GM18520 (cell line): ENCODE measurements around the gene TTC7B.
"Not testable (repeated sequence)": the region's sequence is repeated elsewhere in the genome, so short reads cannot be mapped to it uniquely, and the experiment has no call there.

Source experiments
- ATAC-seq: cut with Tn5 transposase; IDR thresholded peaks from one replicate; pipeline ENCODE4 v1.9.1; 2021; ENCODE audit not compliant: unreplicated experiment

Gene TTC7B

DNA sequence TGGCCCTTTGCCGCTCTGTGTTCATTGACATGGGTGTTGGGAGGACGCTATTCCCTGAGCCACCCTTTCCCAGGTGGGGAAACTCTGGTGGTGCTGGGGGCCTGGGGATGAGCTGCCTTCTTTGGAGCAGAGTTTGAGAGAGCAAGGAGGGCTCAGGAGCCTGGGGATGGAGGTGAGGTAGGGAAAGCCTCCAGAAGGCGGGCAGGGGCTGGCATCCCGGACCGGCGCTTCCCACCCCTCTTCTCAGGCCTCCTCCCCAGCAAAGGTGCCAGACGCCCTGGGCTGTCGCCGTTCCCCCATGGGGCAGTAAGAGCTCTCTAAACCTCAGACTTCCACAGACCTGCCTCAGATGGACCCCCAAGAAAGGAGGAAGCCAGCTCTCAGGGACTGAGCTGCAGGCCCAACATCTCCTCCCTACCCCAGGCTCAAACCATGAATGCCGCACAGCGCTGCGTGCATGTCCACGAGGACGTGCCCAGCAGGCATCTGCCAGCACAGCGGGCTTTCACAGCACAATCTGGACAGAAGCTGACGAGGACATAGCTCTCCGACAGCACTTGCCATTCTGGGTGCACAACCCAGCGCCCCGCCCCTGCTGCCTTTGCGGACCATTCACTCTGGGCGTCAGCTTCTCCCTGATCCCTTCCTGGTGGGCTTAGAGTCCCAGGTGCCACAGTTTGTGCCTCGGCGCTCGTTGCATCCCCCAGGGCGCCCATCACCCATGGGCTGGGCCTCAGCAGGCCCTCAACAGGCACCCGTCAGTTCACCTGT is 14.9 kb upstream of the TTC7B start:
- ATAC-seq: no peak

DNA sequence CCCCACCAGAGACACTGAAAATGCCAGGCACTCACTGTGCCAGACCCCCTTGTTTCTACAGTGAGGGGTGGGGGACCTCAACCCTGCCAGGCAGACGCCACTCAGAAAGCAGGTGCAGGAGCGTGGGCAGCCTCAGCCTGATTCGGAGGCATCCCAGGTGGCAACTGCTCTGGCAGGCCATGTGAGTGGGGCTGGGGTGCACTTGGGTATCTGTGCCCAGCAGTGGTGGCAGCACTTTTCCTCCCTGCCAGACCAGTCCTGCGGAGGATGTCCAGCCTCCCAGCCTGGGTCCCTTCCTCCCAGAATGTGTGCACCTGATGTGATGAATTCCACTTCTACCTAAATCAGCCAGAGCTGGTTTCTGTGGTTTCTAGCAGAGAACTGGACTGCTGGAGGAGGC is 13.4 kb upstream of the TTC7B start:
- no peak for ATAC-seq

DNA sequence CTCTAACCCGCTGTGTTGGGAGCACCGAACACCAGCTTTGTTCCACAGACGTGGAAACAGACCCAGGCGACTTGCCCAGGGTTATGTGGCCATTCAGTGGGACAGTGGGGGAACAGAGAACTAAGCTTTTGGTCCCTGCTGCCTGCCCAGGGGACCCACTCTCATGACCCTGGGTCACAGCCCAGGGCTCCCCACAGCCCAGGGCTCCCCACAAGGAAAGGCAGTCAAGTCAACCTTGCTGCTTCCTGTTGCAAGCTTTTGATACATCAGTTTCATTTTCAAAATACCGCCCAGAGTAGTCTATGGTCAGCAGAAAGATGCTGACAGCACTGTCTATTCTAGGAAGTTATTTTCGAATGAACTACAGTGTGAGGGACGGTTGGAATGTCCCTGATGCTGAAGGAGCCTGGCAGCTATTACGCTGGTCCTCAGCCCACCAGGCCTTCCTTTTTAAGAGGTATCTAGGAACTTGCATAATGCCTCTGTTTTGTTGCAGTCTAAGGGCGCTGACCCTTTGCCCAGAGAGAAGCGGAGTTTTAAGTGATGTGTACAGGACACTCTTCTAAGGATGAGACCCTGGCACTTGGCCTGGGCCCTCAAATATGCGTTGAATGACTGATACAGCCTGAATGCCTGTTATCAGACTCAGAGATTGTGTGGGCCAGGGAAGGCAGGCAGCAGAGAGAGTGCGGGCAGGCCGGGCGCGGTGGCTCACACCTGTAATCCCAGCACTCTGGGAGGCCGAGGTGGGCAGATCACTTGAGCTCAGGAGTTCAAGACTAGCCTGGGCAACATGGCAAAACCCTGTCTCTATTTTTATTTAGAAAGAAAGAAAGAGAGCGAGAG is 12.6 kb upstream of the TTC7B start:
- no peak for ATAC-seq

DNA sequence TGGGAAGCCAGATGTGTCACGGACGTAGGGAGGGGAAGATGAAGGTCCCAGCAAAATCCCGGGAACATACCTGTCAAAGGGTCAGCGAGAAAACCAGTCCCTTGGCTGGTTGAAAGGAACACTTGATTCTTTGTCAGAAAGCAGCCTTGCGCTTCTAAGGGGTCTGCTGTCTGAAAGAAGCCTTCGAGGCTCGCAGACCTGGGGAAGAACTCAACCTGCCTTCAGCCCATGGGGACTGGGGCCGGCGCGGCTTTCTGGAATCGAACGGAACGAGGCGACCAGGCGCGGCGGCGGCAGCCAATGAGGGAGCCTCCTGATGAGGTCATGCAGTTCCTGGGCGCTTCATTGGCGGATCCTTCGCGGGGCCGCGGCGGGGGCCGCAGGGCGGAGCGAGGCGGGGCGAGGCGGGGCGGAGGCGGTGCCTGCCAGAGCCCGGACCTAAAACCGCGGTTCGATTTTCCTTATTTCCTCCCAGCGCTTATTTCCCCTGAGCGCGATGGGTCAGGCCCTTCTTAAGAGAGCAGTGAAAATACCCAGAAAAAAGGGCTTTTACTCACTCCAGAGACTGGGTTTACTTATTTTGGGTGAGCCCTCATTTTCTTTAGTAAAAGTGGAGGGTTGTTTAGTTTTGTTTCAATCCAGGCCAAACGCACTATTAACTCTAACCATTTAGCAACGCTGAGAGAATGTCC is 11.8 kb upstream of the TTC7B start:
- peak; percentile 96 for ATAC-seq

DNA sequence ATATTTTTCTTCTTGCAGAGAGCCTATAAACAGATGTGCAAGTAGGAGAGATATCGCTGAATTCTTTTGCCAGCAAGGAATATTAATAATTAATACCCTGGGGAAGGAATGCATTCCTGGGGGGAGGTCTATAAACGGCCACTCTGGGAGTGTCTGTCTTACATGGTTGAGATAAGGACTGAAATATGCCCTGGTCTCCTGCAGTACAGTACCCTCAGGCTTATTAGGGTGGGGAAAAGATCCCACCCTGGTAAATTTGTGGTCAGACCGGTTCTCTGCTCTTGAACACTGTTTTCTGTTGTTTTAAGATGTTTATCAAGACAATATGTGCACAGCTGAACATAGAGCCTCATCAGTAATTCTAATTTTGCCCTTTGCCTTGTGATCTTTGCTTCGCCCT is 7.3 kb upstream of the TTC7B start:
- not testable (repeated sequence) for ATAC-seq

DNA sequence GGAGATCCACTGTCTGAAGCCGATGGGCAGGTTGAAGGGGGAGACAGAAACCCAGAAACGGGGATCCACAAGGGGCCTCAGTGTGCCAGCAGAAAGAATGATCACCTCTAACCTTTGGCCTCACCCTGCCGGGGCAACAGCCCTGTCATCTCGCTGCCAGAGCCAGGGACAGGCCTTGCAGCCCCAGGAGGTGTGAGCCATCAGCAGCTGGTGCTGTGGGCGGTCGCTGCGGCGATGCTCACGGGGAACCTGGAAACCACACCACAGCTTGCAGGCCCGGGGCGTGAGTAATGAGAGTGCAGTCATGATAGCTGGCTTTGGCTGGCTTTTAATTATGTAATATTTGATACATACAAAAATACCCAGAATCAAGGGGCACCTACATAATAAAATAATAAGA is 4.7 kb upstream of the TTC7B start:
- ATAC-seq: peak; percentile 93

DNA sequence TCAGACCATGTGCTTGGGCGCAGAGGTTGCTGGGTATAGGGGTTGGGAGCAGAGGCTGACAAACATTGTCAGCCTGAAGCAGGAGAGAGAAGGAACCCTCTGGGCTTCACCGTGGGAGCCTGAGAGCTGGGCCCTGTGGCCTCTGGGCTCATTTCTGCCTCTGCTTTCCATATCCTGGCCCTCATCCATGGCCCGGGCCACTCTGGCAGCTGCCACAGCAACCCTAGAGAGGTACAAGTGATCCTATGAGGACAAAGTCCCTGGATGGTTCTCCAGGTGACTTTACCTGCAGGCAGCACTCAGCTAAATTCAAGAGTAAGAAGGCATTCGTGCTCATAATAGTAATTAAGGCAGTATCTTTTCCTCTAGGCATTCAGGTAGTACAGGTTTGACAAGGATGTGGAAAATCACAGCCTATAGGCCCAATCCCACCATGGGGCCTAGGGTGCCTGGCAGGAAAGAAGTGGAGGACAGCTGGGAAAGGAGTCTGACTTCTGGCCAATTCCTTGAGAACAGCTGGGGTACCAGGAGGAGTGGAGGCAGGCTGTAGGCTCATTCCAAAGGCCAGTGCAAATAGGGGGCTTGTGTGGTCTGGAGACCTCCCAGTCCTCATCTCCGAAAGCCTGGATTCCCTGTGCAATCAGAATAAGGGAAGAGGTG is 3.6 kb upstream of the TTC7B start:
- ATAC-seq: no peak

DNA sequence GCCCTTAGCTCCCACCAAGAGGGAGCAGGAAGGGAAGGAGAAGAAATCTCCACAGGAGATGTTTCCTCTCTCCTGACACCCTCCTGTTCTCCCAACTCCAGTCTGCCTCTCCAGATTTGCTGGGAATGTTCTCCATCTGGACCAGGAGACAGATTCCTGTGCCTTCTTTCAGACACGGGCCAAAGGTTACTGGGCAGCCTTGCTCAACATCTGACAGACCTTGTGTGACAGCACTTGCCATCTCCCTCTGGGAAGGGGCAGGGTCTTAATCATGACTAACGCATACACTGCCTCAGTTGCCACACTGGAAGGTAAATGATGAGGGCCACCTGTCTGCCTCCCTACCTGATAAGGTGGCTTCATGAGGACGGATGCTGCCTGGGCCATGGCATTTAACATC is 2.5 kb upstream of the TTC7B start:
- no peak for ATAC-seq

DNA sequence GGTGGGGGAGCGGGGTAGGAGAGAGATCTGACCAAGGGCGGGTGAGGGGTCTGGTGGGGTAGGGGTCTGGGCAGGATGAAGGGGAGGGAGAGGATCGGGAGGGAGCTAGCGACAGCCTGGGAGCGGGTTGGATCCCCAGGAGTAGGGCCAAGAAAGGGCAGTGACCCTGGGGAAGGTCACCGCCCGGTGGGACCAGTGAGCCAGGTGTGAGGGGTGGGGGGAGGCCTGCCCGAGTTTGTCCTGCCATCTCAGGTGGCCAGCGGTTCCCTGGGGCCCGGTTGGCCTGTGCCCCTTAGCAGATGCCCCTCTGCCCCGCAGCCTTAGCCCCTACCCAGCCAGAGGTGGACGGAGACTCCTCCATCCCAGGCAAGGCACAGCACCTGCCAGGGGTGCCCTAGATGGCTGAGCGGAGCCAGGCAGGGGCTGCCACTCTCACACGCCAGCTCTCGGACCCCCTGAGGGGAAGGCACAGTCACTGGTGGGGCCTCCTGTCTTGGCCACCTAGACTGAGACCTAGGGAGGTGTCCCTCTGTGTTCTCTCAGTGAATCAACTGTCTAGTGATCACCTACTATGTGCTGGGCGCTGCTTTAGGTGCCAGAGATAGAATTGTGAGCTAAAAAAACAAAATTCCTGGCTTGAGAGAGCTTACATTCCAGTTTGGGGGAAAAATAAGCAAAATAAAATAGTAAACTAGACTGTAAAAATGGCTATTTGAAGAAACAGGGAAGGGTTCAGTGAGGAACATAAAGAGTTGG is 629 bp upstream of the TTC7B start:
- no peak for ATAC-seq

DNA sequence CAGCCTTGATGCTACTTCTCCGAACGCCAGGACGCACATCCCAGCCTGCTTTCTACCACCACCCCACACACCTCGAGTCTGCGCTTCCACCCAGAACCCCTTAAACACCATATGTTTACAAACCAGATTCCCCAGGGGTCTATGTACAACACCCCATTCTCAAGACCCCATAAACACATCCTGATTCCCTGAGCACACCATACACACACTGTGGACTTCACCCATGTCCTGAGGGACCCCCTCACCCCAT is 733 bp downstream of the TTC7B start:
- ATAC-seq: no peak

DNA sequence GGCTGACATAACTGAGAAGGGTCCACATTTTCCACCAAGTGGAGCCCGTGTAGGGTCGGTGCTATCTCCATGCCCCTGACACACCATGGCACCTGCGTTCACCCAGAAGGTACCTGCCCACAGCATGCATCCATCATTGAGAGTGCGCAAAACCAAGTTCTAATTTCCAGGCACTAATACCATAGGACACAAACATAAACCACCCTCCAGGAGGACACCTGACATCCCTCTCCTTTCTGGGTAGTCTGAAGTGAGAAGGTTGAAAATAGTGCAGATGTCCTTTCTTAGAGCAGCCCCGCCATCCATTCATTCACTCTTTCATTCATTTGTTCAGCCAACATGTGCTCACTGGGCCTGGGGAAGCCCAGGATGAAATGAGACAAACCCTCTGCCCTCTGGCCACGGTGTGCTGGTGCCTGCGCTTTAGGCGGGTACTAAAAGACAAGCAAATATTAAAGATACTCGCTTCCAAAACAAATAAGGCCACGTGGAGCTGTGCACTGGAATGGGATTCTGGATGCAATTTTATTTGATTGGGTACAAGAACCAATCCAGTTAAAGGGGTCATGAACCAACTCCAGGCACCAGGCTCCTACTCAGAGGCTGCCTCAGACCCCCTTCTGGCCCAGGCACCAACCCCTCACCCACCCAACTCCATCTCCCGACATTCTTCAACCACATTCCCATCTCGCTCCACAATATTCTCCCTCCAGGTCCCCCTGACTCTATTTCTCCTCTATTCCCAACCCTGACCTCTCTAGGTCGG is 1.2 kb downstream of the TTC7B start:
- ATAC-seq: no peak

DNA sequence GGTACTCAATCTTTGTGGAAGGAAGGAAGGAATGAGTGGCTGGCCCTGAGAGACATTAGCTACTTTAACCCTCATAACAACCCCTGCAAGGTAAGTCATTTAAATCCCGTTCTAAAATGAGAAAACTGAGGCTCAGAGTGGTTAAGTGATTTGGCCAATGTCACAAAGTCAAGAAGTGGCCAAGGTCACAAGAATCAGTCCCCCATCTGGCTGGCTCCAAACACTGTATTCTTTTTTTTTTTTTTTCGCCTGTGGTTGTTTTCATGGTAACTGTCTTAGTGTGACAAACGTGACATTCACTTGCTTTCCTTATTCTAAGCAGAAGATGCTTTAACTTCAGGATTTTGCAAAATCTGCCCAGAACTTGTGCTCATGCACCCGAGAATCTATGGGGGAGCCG is 2.8 kb downstream of the TTC7B start:
- no peak for ATAC-seq

DNA sequence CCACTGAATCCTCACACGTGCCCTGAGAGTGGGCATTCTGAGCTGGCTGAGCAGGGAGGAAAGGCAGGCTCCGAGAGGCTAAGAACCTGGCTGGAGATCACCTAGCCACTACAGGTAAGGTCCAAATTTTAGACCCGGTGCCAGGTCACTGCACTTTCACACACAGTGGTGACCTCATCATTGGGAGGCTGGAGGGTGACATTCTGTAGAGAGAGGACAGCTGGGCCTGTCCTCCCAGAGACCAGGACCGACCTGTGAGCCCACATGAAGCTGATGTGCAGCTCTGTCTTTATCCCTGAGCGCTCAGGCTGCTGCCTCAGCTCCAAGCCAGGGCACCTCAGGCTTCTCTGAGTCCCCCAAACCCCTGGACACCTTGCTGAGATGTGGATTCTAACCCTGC is 4.1 kb downstream of the TTC7B start:
- no peak for ATAC-seq

DNA sequence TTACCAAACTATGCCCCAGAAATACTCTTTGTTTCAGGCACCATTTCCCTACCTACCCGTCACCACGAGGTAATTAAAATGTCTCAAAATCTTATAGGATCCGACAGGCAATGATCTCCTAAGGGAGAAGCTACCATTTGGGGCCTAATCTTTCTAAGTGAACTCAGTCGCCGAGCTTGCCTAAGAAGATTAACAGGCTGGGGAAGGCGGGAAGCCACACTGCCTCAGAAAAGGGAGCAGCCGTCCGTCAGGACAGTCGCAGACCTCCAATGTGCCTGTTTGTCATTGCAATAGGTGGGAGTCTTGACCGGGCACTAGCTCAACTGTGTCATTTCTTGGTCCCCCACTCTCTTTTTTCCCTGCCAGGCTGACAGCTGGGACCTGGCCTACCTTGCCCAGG is 4.6 kb downstream of the TTC7B start:
- no peak for ATAC-seq

DNA sequence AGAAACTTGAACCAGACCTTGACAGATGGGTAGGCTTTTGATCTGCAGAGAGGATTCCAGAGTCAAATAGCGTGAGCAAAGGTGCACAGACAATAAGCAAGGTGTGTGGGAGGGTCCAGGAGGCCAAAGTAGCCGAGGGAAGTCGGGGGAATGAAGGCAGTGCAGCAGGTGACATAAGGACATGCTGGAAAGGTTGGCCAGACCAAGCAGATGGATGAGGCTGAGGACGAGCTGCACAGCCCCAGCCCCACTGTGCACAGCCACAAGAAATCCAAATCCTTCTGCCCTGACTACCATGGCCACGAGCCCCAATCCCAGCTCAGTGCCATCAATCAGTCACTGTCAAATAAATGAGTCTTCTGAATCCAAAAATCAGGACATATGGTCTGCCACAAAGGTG is 5.4 kb downstream of the TTC7B start:
- no peak for ATAC-seq

DNA sequence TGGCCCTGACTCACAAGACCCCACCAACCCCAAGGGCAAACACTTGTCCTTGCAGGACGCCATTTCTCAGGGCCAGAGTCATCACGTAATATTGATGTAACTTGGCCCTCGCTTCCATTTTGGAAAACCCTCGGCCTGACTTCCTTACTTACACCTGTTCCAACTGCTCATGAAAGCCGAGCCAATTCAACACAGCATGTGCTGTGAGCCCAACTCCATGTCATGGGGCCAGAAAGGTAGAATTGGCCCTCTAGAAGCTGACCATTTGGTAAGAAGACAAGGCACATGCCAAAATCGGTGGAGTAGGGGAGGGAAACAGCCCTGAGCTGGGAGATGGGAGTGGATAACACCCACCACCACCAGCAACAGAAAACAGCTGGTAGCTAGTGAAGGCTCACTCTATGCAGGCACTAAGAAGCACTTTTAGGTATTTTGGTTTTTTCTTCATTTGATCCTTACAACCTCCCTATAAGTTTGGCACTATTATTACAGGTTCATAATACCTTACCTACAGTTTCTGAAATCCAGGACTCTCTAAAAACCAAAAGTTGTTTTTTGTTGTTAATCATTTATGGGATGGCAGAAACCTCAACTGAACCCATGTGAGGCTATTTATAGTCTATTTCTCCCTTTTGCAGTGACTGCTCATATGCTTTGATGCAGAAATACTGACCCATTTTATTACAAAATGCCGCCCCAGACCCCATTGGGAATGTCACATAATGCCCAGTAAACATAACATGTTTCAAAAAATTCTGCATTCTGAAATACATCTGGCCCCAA is 6.5 kb downstream of the TTC7B start:
- no peak for ATAC-seq

DNA sequence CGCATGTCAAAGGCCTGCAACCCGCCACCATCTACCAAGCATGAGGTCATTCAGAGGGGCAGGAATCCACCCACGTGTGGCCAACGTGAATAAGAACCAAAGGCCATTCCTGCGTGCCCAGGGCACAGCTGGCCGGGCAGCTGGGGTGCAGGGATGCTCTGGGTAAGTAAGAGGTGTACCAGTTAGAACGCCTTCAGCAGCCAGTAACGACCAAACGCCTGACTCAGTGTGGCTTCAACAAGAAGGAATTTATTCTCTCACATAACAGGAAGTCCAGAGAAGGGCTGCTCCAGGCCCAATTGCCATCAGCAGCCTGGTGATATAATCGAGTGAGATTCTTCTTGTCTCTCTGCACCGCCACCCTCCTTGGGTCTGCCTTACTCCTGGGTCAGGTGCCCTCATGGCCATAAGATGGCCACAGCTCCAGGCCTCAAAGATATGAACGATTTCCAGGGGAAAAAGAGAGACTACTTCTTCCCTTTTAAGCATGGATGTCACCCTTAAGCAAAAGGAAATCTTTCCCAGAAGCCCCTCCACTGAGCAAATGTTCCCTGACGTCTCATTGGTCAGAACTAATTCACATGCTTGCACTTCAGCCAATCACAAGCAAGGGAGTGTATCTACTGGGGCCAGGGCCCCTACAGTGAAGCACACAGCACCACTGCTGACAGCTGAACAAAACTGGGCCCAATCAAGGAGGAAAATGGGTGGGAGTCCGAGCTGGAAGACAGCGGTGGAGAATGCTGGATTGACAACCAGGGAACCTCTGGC is 7.3 kb downstream of the TTC7B start:
- no peak for ATAC-seq

DNA sequence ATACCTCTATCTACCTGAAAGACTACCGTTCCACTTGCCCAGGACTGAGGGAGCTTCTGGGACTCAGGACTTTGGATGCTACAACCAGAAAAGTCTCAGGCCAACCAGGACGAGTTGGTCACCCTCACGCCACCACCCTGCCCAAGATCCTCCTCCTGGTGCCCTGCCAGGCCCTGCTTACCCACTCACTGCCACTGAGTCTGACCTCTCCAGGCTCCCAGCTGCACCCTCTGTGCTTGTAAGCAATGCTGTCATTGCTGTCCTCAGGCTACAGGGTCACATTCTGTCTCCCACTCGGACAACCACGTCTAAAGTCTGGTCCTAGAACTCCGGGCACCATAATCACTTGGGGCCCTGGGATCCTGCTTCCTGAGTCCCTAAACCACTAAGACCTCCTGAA is 9.2 kb downstream of the TTC7B start:
- no peak for ATAC-seq
